HG03103 (cell line): Measurements from ENCODE around the gene VPS33A.
"Not testable (repeated sequence)": the region's sequence is repeated elsewhere in the genome, so short reads cannot be mapped to it uniquely, and the experiment has no call there.

ENCODE experiments used
- ATAC-seq: cut with Tn5 transposase; IDR thresholded peaks from one replicate; pipeline ENCODE4 v1.9.1; 2021; ENCODE audit warnings: low read depth; ENCODE audit not compliant: unreplicated experiment

Gene VPS33A

DNA sequence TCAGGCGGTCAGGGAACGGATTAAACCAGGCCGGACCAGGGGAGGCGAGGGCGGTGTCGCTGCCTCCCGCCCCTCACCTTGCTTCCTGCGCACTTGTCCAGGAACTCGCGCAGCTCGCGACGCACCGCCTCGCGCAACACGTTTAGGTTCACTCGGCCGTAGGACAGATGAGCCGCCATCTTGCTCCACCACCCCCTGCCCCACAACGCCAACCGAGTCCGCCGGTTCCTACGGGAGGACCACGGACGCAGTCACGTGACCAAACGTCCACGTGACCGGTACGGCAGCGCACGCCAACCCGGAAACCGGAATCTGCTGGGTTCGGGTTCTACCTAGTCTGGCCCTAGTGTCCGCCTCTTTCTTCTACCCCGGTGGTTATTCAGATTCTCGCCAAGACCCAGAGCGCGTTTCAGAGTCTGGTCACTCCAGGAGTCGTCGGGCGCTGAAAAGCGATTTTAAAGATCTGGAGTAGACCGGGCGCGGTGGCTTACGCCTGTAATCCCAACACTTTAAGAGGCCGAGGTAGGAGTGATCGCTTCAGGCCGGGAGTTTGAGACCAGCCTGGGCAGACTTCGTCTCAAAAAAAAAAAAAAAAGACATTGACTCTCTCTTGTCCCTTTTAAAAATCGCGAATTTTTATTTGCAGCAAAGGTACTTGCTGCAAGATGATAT, at the start of gene VPS33A:
TSS of gene VPS33A (minus strand) at position 265 of the 672 bp plus-strand sequence. CDS start at position 179, 86 bp downstream.
- peak; percentile 72 for ATAC-seq

DNA sequence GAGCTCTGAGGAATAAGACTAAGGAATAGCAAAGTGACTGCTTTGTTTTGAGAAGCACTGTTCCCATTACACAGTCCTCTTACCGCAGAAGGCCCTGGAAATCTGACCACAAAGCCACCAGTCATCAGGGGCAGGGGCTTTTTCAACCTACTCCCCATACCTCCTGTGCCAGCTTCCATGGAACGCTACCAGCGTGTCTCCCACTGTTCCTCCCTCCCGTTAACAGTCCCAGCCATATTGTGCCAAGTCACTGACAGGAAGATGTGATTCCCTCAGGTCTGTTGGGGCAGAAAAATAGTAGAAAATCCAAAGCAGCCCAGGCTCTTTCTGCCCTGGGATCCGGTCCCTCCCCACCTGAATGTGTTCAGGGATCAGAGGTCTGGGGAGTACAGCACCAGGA, 46.6 kb upstream of the VPS33A start:
- ATAC-seq, result no peak

DNA sequence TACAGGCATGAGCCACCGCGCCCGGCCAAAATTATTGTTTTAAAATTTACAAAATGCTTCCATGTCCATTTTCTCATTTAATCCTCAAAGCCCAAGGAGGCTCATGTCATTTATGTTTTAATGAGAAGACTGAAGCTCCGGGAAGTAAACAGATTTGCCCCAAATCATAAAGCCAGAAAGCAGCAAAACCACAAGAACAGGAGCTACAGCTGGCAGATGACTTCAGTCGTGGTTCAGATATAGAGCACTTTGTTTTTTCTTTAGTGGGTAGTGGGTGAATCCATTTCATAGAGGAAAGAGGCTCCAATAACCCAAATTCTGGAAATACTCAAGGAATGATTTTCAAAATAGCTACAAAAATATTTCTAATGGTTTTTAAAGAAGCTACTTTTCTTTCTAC, 45.4 kb upstream of the VPS33A start:
- ATAC-seq, result no peak

- ATAC-seq, result no peak
These were observed 44.5 kb upstream of the VPS33A start for GRCh38 chr12:122310626-122311333.

GRCh38 chr12:122309564-122310121, 43.3 kb upstream of the VPS33A start:
- no peak for ATAC-seq

DNA sequence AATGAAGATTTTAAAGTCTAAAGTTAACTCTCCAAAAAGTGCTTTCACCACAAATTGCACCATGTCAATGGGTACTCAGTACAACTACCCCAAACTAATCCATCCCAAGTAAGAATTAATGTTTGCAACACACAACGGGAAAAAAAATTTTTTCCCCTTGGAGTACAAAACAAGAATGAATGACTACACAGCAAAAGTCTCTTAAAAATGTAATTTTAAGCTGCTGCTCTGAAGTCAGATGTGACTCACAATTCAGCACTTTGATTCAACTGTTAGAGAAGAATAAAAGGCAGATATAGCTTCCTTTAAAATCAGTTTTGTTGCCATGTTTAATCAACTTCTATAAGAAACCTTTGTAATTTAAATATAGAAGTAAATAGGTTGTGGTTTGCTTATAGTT, 42.5 kb upstream of the VPS33A start:
- ATAC-seq, result no peak

- ATAC-seq, result no peak
These were observed 40.1 kb upstream of the VPS33A start for GRCh38 chr12:122306407-122306806.

GRCh38 chr12:122304924-122305323, 38.6 kb upstream of the VPS33A start:
- ATAC-seq, result no peak

- no peak for ATAC-seq
These were observed 36.8 kb upstream of the VPS33A start for GRCh38 chr12:122303068-122303467.

DNA sequence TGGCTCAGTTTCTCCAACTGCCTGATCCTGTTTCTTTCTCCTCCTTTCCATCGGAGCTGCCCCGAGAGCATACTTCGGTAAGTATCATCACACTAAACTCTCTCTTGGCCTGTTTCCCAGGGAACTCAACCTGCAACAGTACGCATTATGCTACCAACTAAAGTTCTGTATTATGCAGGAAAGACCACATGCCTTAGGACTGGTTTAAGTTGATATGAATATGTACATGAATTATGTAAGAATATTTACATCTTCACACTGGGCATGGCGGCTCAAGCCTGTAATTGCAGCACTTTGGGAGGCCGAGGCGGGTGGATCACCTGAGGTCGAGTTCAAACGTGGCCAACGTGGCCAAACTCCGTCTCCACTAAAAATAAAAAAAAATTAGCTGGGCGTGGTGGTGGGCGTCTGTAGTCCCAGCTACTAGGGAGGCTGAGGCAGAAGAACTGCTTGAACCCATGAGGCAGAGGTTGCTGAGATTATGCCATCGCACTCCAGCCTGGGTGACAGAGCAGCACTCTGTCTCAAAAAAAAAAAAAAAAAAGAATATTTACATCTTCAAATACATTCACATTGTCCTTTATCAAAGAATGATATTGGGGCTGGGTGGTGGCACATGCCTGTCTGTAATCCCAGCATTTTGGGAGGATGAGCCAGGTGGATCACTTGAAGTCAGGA, 31.9 kb upstream of the VPS33A start:
- ATAC-seq, result no peak

- no peak for ATAC-seq
These were observed 31.2 kb upstream of the VPS33A start for GRCh38 chr12:122297494-122297893.

DNA sequence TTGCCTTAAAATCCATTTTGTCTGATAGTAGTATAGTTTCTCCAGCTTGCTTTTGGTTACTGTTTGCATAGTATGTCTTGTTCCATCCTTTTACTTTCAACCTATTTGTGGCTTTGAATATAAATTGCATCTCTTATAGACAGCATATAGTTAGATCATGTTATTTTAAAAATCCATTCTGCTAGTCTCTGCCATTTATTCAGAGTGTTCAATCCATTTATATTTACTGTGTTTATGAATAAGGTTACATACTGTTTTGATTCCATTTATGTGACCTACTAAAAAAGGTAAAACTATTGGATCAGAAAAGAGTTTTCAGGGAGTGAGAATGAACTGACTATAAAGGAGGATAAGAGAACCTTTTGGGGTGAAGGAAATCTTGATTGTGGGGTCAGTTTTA, 29.6 kb upstream of the VPS33A start:
- no peak for ATAC-seq

- ATAC-seq, result no peak
These were observed 26.8 kb upstream of the VPS33A start for GRCh38 chr12:122293081-122293480.

GRCh38 chr12:122291431-122291830, 25.1 kb upstream of the VPS33A start:
- ATAC-seq, result no peak

DNA sequence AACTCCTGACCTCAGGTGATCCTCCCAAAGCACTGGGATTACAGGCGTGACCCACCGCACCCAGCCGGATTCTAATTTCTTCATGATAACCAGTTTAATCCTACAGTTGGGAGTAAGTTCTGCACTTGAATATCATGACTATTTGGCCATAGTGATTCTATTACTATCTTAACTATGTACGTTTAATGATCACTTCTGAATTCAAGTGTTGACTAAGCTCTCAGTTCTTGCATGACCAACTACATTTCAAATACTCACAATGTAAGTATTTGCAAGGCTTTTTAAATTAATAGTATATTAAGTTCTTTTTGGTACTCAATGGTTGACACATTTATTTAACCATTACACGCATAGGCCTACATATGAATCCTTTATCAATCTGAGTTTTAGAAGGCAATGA, 17.4 kb upstream of the VPS33A start:
- no peak for ATAC-seq

DNA sequence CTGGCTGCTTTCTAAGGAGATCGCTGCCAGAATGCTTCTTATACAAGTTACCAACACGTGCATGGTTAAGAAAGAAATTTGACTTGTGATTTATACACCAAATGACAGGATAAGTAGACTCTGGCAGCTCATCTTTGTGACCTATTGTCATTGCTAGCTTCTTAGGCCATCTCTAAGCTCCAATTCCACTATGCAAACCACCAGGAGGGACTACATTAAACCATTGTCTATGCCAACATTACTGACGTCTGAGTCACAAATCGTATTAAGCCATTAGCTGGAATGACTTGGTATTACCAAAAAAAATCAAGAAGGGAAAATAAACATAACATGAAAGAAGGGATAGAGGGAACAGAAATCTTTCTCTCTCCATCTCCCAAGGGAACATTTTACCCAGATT, 15.8 kb upstream of the VPS33A start:
- no peak for ATAC-seq

- ATAC-seq, result no peak
These were observed 9.9 kb upstream of the VPS33A start for GRCh38 chr12:122276242-122276641.

GRCh38 chr12:122275459-122275858, 9.2 kb upstream of the VPS33A start:
- ATAC-seq, result no peak

GRCh38 chr12:122265886-122266229, 436 bp downstream of the VPS33A start:
- ATAC-seq, result peak; percentile 18

DNA sequence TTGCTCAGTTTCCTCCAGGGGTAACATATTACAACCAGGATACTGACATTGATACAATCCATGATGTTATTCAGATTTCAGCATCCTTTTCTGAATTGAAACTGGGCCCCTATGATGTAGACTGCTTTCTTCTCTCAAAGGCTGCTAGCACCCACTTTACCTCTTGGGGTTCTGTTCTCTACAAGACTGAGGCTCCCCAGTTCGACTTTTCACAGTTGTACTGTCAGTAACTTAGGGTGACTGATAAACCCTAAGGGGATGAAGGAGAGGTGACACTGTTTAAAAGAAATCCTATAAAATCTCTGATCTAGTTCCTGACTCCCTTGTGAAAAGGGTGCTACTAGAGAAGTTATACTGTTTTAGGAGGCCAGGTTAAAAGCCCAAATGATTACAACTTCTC, 818 bp downstream of the VPS33A start:
- ATAC-seq, result no peak

GRCh38 chr12:122260735-122261134, 5.6 kb downstream of the VPS33A start:
- not testable (repeated sequence) for ATAC-seq
